HG03565 (cell line): ENCODE measurements around the gene CCDC91.

Experiments used
- ATAC-seq: cut with Tn5 transposase; IDR thresholded peaks from one replicate; pipeline ENCODE4 v1.9.1; 2021; ENCODE audit warnings: mild to moderate bottlenecking, moderate library complexity; ENCODE audit not compliant: unreplicated experiment

The CCDC91 gene

DNA sequence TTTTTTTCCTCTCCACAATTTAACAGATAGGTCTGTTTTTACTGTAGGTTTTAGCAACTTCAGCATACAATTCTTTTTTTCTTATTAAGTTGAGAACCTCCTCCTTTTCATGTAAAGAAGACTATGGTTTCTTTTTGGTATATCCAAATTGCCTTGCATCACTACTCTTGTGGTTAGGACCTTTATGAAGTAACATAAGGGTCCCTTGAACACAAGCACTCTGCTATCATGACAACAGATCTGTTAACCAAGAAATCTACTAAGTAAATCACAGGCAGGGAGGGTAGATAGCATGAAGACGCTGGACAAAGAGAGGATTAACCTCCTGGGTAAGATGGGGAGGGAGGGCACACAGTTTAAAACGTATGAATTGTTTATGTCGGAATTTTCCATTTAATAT lies 380.6 kb downstream of the CCDC91 start:
- ATAC-seq, result no peak

DNA sequence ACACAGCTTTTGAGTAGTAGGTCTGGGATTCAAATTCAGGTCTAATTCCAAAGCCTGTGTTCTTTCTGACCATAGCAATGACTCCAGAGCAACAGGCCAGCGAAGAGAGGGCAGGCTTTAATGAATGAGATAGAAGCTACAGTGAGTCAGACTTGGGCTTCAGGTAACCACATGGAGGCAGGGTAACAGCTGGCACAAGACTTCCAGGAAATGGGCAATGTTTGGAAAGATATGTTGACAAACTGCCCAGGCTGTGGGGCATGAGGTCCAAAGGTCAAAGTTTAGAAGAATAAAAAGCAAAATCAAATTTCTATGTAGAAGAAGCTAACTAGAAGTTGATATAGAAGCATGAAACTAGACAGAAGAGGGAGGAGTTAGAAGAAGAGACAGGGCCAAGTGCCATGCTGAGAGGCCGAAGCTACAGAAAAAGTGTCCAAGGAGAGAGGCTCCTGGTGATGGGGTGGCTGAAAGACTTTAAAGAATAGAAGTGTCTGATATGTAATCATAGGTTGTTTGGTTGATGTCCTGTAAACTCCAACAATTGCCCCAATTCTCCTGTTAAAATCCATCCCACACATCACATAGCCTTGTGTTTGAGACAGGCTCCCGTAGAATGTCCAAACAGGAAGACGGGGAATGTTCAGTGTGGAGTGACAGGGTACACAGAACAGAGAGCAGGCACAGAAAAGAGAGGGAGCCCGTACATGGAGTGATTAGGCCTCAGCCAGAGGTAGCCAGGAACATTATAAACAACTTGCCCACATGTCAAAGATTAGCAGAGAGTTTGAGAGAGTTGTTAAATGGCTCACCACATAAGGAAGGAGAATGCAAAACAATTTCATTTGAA lies 384.7 kb downstream of the CCDC91 start:
- no peak for ATAC-seq

DNA sequence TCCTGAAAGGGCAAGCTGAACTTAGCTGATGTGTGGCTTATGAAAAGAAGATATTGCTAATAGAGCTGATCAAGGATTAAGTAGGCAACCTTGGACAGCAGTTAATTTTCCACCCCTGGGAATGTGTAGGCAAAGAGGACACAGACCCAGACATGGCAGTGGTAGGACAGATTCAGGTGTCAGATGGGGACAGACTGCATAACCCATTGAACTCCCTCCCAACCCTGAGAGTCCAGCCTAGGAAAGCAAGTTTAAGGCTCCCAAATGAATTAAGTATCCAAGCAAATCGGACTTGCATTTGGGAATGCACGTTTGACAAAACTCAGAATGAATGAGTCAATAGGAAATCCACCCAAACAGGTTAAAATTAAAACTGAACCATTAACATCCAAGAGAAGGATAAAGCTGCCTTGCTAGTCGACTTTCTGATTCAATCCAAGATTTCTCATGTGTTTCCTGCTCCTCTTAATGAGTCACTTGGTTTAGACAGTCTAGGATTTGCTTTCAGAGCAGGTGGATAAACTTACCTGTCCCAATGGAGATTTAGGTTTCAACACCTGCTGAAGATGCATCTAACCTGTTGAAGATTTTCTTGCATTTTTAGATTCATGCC lies 385.4 kb downstream of the CCDC91 start:
- ATAC-seq, result no peak

DNA sequence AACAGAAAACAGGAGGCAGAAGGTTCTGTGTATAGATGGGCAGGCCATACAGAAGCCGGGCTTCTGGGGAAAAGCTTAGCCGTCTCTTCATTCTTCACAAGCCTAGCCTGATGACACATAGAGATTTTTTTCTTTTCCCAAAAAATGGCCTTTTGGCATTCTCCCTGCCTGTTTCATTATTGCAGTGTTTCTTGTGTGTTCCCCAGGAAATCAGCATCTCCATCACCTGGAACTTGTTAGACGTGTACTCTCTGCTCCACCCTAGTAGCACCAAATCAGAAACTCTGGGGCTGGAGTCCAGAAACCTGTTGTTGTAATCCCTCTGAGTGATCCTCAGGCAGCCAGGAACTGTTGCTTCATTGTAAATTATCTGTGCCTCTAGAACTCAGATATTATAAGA lies 388.1 kb downstream of the CCDC91 start:
- ATAC-seq, result no peak

DNA sequence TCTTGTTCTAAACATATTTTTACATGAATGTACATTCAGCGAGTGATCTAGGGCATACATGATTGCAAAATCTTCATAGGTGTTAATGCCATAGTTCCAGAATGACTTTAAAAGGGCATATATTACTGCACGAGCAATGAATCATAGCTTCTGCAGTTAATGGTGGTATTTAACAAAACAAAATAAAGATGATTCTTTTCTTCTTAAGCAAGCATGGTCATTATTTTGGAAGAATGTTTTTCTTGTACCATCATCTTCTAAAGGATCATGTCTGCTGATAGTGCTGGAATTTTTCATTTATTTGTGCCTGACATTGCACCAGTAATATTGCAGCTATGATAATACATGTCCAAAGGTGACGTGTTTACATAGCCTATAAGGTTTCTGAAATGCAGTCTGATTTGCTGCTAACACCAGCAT lies 388.6 kb downstream of the CCDC91 start:
- ATAC-seq, result no peak

DNA sequence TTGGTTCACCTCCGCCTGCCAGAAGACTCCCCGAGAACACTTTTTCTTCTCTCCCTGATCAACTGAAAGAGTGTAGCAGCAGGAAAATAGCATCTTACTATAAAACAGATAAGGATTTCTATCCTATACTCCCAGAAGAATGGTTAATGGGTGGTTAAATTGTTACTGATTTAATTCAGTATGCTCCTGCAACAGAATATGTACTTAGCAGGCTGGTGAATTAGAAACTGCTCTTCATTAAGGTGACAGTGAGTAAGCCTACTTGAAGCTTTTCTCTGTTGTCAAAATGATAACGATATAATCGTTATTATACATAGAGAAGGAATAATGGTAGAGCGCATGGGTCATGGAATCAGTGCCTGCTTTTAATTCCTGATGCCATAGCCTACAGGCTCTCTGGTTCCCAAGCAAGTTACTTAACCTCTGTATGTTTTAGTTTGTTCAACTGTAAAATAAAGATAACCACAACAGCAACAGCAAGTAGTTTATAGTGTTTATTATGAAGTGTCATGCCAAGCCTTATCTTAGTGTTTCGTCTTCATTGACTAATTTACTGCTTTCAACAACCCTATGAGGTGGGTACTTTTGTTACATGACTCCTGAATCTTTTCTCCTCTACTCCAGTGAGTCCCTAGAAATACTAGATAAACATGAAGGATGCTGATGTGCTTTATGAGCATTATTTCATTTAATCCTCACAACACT lies 392.6 kb downstream of the CCDC91 start:
- no peak for ATAC-seq

DNA sequence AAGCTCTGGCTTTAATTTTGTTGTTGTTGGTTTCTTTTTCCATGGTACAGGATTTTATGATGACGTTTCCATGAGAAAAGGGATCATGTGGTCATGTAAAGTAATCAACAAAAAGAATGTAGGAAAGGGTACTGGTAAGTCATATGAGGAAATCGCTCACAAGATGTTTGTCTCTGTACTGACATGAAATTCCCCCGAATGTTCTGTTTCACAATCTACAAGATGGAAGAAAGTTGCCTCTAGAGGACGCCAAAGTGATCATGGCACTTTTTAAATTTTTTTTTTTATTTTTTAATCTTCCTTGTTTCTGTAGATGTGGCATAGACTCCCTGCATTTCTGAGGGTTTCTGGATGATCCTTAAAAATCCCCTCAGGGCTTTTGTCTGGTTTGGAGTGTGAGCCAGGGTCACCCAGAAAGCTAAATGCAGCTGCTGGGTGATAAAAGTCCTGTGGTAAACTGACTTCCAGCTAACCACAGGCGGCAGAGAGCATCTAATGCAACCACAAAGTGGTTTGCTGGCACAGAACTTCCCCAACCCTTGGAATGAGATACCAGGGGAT lies 393.5 kb downstream of the CCDC91 start:
- no peak for ATAC-seq

DNA sequence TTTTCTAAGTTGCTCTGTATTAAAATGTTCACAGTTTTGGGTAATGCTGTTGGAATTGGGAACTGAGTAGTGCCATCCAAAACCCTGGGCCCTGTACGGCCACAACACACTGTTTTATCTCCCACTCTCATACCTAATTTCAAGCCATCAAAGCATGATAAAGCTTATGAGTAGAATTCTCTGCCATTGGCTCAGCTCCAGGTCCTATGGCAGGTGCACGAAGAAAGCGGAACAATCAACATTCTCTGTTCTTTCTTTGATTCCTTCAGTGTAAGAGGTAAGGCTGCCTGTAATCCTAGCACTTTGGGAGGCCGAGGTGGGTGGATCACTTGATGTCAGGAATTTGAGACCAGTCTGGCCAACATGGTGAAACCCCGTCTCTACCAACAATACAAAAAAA lies 394.9 kb downstream of the CCDC91 start:
- ATAC-seq, result no peak

DNA sequence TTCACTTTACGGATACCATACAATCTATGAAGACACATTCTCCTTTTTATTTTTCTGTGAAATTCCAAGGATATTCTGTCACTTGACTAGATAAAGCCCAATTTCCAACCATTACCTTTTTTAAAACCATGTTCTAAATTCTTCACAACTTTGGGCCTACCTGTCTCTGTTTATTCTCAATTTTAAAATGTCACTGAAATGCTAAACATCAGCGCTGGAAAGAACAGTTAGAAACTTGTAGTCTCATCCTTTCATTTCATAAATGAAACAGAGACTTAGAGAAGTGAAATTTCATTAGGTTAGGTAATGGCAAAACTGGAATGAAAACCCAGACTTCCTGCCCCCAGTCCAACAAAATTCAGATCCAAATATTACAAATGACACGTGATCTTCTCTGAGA lies 396.2 kb downstream of the CCDC91 start:
- no peak for ATAC-seq

DNA sequence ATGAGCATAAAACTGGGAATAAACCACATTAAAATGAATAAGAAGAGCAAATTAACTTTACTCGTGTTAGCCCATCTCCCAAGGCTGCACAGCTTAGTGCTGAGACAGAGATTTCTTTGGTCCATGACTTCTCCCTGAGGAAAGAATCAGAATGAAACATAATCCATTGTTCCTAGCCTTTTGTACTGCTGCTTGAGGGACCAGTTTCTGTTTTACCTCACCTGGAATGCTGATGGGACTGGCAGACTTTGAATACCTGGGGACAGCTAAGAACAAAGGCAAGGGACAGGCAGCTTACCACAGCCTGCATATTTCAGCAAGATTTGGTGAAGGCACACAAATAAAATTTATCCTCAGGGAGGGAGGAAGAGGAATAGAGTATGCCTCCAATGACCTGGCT lies 401.6 kb downstream of the CCDC91 start:
- no peak for ATAC-seq
